Gastroesophageal sphincter (tissue), 3 donors: Measurements from ENCODE around the gene AP1G2.

Experiments
- CTCF ChIP-seq, 4 experiments: fragments of 200-600 bp in 2 of 4; fragments of 450-650 bp in 2 of 4; sonication (generic) in 1 of 4; IDR thresholded peaks; one replicate each; pipeline ENCODE4 v1.5.1; 2017 to 2019; ENCODE audit warnings: antibody characterized with exemption in 4 of 4, mild to moderate bottlenecking in 2 of 4, moderate library complexity in 2 of 4
- EP300 ChIP-seq: sonication (generic); formaldehyde crosslinking; IDR thresholded peaks from one replicate; pipeline ENCODE4 v1.6.1; 2017; ENCODE audit warnings: antibody characterized with exemption, mild to moderate bottlenecking
- POLR2A ChIP-seq, 2 donors: fragments of 450-650 bp; IDR thresholded peaks; one replicate each; pipeline ENCODE4 v1.6.1; 2017; ENCODE audit warnings: antibody characterized with exemption in 2 of 2, mild to moderate bottlenecking in 2 of 2, moderate library complexity in 1 of 2
- POLR2AphosphoS5 ChIP-seq: sonication (generic); formaldehyde crosslinking; IDR thresholded peaks from one replicate; pipeline ENCODE4 v1.6.1; 2017; ENCODE audit warnings: antibody characterized with exemption

- TF ChIP-seq POLR2A (IDR thresholded peaks at IDR 0.05) (no peak), EP300 (no peak), CTCF (IDR thresholded peaks at IDR 0.05) (no peak), POLR2AphosphoS5 (no peak)
Measured at GRCh38 chr14:23578560-23579310, 11.1 kb upstream of the AP1G2 start, which contains the start of gene JPH4.
